ENCODE data around the gene PFN1.
"Not testable (repeated sequence)": the region's sequence is repeated elsewhere in the genome, so short reads cannot be mapped to it uniquely, and the experiment has no call there.

- TF ChIP-seq CTCF, EP300, POLR2A (IDR thresholded peaks at IDR 0.05): not testable (repeated sequence)
Observed at GRCh38 chr17:4914551-4914950, 33.8 kb downstream of the PFN1 start.
